ENCODE results near the gene ODAPH. TPM values are rescaled to one million over a fixed set of nuclear protein-coding genes. Genes with fewer than 3 reads are reported as not detected.

ODAPH gene
- total RNA-seq, 6 experiments from 2014 or later, result not detected

DNA sequence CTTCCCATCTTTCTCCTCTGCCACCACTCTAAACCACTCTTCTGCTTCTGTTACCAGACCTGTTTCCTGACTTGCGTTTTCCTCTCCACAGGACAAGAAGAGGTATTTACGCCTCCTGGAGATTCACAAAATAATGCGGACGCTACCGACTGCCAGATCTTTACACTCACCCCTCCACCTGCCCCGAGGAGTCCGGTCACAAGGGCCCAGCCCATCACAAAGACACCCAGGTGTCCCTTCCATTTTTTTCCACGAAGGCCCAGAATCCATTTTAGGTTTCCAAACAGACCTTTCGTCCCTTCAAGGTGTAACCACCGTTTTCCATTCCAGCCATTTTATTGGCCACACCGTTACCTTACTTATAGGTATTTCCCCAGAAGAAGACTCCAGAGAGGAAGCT lies 8.2 kb downstream of the ODAPH start:
- Histone ChIP-seq H3K27me3 (no peaks in the 10 kb centered on the region), H3K27ac (no peak overlapping the region), H3K4me3 (no peak overlapping the region), H3K36me3 (no peaks in the 10 kb centered on the region), H3K4me1 (no peaks in the 10 kb centered on the region), H3K9me3 (no peaks in the 10 kb centered on the region)
- ATAC-seq (no peak), DNase-seq (no peak)
- 79% methylated on average over 11 of the region's 11 CpGs for WGBS (ENCODE audit: insufficient coverage, low coverage, low lambda C conversion rate, missing lambda C conversion rate)
- intact Hi-C loops (cut with DNase I), result no loop called here
- TF ChIP-seq POLR2A (IDR thresholded peaks at IDR 0.05), result no peak
- TF ChIP-seq, protein P1, sequence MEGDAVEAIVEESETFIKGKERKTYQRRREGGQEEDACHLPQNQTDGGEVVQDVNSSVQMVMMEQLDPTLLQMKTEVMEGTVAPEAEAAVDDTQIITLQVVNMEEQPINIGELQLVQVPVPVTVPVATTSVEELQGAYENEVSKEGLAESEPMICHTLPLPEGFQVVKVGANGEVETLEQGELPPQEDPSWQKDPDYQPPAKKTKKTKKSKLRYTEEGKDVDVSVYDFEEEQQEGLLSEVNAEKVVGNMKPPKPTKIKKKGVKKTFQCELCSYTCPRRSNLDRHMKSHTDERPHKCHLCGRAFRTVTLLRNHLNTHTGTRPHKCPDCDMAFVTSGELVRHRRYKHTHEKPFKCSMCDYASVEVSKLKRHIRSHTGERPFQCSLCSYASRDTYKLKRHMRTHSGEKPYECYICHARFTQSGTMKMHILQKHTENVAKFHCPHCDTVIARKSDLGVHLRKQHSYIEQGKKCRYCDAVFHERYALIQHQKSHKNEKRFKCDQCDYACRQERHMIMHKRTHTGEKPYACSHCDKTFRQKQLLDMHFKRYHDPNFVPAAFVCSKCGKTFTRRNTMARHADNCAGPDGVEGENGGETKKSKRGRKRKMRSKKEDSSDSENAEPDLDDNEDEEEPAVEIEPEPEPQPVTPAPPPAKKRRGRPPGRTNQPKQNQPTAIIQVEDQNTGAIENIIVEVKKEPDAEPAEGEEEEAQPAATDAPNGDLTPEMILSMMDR (IDR thresholded peaks at IDR 0.05), result no peak

DNA sequence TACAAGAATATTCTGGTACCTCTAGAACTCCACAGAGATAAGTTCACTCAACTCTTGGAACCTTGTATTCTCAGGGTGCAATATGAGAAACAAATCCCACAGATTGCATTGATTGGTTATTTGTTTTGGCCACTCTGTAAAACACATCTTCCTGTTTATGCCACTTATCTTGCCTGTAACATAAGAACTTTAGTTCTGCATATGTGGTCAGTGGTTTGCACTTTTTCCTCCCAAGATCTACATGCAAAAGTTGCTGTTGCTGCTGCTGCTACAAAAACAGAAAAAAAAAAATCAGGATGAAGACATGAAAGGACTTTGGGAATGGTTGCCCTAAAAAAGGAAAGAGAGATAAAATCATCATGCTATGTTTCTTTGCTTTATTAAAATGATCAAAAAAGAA lies 9.6 kb downstream of the ODAPH start:
- TF ChIP-seq, protein P1 (IDR thresholded peaks at IDR 0.05), result no peak
- TF ChIP-seq POLR2A (IDR thresholded peaks at IDR 0.05), result no peak
- DNase-seq (no peak), ATAC-seq (no peak)
- no peak overlapping the region for H3K27ac ChIP-seq
- H3K9me3 ChIP-seq, result no peaks in the 10 kb centered on the region
- H3K4me1 ChIP-seq, result no peaks in the 10 kb centered on the region
- no peak overlapping the region for H3K4me3 ChIP-seq
- intact Hi-C loops (cut with DNase I), result no loop called here
- no peaks in the 10 kb centered on the region for H3K36me3 ChIP-seq
- no peaks in the 10 kb centered on the region for H3K27me3 ChIP-seq

DNA sequence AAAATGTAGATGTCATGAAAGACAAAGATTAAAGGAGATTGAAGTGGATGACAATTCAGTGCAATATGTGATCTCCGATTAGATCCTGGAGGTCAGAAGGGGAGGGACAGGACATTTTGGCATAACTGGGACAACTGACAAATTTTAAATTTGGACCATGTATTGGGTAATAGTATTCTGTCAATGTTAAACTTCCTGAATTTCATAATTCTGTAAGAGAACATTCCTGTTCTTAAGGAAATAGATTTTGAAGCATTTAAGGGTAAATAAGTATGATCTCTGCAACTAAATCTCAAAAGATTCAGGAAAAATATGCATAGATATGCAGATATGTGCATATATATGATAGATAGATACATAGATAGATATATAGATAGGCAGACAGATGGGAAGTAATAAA lies 11.0 kb downstream of the ODAPH start:
- ATAC-seq (peak in 1 of 4 donors; percentile 17), DNase-seq (no peak)
- Histone ChIP-seq H3K27me3 (no peaks in the 10 kb centered on the region), H3K4me1 (no peaks in the 10 kb centered on the region), H3K27ac (no peak overlapping the region), H3K4me3 (no peak overlapping the region), H3K36me3 (no peaks in the 10 kb centered on the region), H3K9me3 (no peaks in the 10 kb centered on the region)
- intact Hi-C loops (cut with DNase I), result no loop called here
- WGBS (ENCODE audit: insufficient coverage, low coverage, low lambda C conversion rate, missing lambda C conversion rate), result 0% methylated on average over 1 of the region's 1 CpG
- TF ChIP-seq, protein P1 (IDR thresholded peaks at IDR 0.05), result no peak
- TF ChIP-seq POLR2A (IDR thresholded peaks at IDR 0.05), result no peak

DNA sequence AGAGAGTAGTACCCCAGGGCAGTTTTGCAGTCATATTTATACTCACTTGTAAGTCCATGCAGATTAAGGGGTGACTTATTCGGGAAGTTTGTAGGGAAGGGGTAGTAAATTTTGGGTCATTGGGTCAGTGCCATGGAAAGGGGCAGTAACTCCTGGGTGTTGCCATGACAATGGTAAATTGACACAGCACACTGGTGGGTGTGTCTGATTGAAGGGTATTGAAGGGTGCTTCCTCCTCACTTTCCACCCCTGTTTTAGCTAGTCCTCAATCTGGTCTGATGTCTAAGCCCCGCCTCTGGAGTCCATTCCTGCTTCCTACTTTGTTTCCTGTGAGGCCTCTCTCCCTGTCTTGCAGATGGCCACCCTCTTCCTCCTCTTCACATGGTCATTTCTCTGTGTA lies 11.9 kb downstream of the ODAPH start:
- no peak for DNase-seq

More for the DNA sequence above, 11.9 kb downstream of the ODAPH start:
- H3K36me3 ChIP-seq, result no peaks in the 10 kb centered on the region
- intact Hi-C loops (cut with DNase I), result no loop called here
- no peak for TF ChIP-seq POLR2A (IDR thresholded peaks at IDR 0.05)
- TF ChIP-seq, protein P1 (IDR thresholded peaks at IDR 0.05), result no peak
- no peak overlapping the region for H3K4me3 ChIP-seq
- H3K27me3 ChIP-seq, result no peaks in the 10 kb centered on the region
- no peaks in the 10 kb centered on the region for H3K9me3 ChIP-seq
- WGBS (ENCODE audit: insufficient coverage, low coverage, low lambda C conversion rate, missing lambda C conversion rate), result 78% methylated on average over 2 of the region's 2 CpGs
- ATAC-seq, result peak in 1 of 4 donors; percentile 27
- no peaks in the 10 kb centered on the region for H3K4me1 ChIP-seq
- H3K27ac ChIP-seq, result no peak overlapping the region

Measured in right lobe of liver (tissue), 6 donors.